ENCODE measurements around the gene AVPI1. TPM values are rescaled to one million over a fixed set of nuclear protein-coding genes. Genes with fewer than 3 reads are reported as not detected.

Gene AVPI1
- total and polyA plus RNA-seq, 2 of the 13 experiments (the other 11 are each of a cell fraction or from before 2014, with no cell fraction given), result 39.8 to 61.2 TPM

- TF ChIP-seq ZFP91 (CRISPR knock-in tag; IDR thresholded peaks at IDR 0.05; ENCODE audit: borderline replicate concordance), result no peak
- TF ChIP-seq STAG1 (CRISPR knock-in tag; IDR thresholded peaks at IDR 0.05), result peak; percentile 46
- peak; percentile 66 for TF ChIP-seq SMC3 (IDR thresholded peaks at IDR 0.05; ENCODE audit: low read length)
- no peak for TF ChIP-seq CCAR2 (optimal IDR thresholded peaks at IDR 0.05; ENCODE audit: low read depth, low read length)
- TF ChIP-seq ZBTB34 (CRISPR knock-in tag; IDR thresholded peaks at IDR 0.05), result no peak
These were observed 22.2 kb upstream of the AVPI1 start (continued) for GRCh38 chr10:97708976-97709946.

GRCh38 chr10:97708167-97708566 lies 21.1 kb upstream of the AVPI1 start:
- intact Hi-C loops (cut with micrococcal nuclease; ENCODE audit: unreplicated experiment) (loop anchor here (2.0 kb wide), 1 partner anchor 31 kb away; no protein-coding TSS in a partner anchor), in situ Hi-C loops (cut with HindIII; ENCODE audit: extremely low pct_ligation_motif_present, low pct_unique_long_range_greater_than_20kb) (no loop called here)
- whole genome bisulfite sequencing (ENCODE audit: low lambda C conversion rate), result 39% methylated on average over 2 of the region's 2 CpGs
- no TSS peak for BruUV-seq (replicated peaks)
- H4K20me1 ChIP-seq (ENCODE audit: insufficient read depth, low read length), result no peaks in the 10 kb centered on the region
- H2AFZ ChIP-seq (ENCODE audit: low read length), result no peak overlapping the region
- H3K4me1 ChIP-seq (ENCODE audit: insufficient read depth, low read length), result peaks cover 57% of the 10 kb centered on the region
- DNase-seq (ENCODE audit: low spot score) (no peak), FAIRE-seq (no peak), ATAC-seq (no peak; the same call in 2 of the 3 replicates)
- peak overlapping the region; percentile 71 for H3K4me2 ChIP-seq (ENCODE audit: low read depth, low read length)
- TF ChIP-seq SMARCC2 (IDR thresholded peaks at IDR 0.05), result no peak
- no peak for TF ChIP-seq HINFP (CRISPR knock-in tag; IDR thresholded peaks at IDR 0.05; ENCODE audit: low read depth)
- TF ChIP-seq NR0B2 (CRISPR knock-in tag; IDR thresholded peaks at IDR 0.05), result no peak
- no peak for TF ChIP-seq MEF2D (CRISPR knock-in tag; IDR thresholded peaks at IDR 0.05)
- TF ChIP-seq ZNF20 (CRISPR knock-in tag; IDR thresholded peaks at IDR 0.05), result no peak
- no peak for TF ChIP-seq TBX3 (IDR thresholded peaks at IDR 0.05; ENCODE audit: borderline replicate concordance)
- TF ChIP-seq XBP1 (CRISPR knock-in tag; IDR thresholded peaks at IDR 0.05), result no peak
- no peak for TF ChIP-seq ZNF7 (CRISPR knock-in tag; IDR thresholded peaks at IDR 0.05)
- no peaks in the 10 kb centered on the region for H3K79me2 ChIP-seq (ENCODE audit: insufficient read depth, low read length)
- ChIA-PET CTCF (ENCODE audit: low intra/inter-chr PET ratio, low total read pairs) (no interaction called here), POLR2A (interaction anchor here (1.2 to 2.7 kb wide), 4 partner anchors 19 to 28 kb away, joined by 3 to 18 read pairs (median 8); partner anchors contain the start of genes AVPI1 and ZFYVE27)
- H3K4me3 ChIP-seq (replicated peaks in 1 of 3; ENCODE audit: insufficient read depth in 1 of 3, low read depth in 2 of 3, low read length in 3 of 3), result peak overlapping the region in 1 of 3 experiments; percentile 53; a peak in 1 of 6 replicates
- H3K36me3 ChIP-seq (replicated peaks in 1 of 2; ENCODE audit: control insufficient read depth in 1 of 2, insufficient read depth in 2 of 2, low read length in 2 of 2), result no peaks in the 10 kb centered on the region
- no peaks in the 10 kb centered on the region for H3K9me3 ChIP-seq (ENCODE audit: low read length)
- H3K9ac ChIP-seq (ENCODE audit: insufficient read depth, low read depth, low read length), result peak overlapping the region; percentile 53; the same call in 1 of the 2 replicates
- H3K27ac ChIP-seq (ENCODE audit: extremely low read length, insufficient read depth, low read length), result no peak overlapping the region
- H3K27me3 ChIP-seq (ENCODE audit: control insufficient read depth in 1 of 2, insufficient read depth in 2 of 2, low read length in 2 of 2), result no peaks in the 10 kb centered on the region

Data from HepG2 (cell line).